Astrocyte (in vitro differentiated cells and primary cell): ENCODE results near the gene PRDM15. TPM values are rescaled to one million over a fixed set of nuclear protein-coding genes. Genes with fewer than 3 reads are reported as not detected.

Experiments used
- DNase-seq: peaks from one replicate; pipeline ENCODE4 v3.0.0-alpha.2; 2010; ENCODE audit warnings: low read depth
- FAIRE-seq: peaks from 2 replicates; lab custom pipeline; 2011; peaks lifted over from hg19 to GRCh38; lab: Jason Lieb, UNC
- H2AFZ ChIP-seq: 2 replicates; pipeline ENCODE4 v1.6.0; 2012; ENCODE audit warnings: low read depth, low read length, inconsistent platforms
- H3K27ac ChIP-seq: 2 replicates; pipeline ENCODE4 v1.5.1; 2011; ENCODE audit warnings: low read depth, low read length, inconsistent platforms
- H3K27me3 ChIP-seq: 2 replicates; pipeline ENCODE4 v1.6.0; 2011; ENCODE audit warnings: low read length, inconsistent platforms; ENCODE audit not compliant: insufficient read depth
- H3K36me3 ChIP-seq: 2 replicates; pipeline ENCODE4 v1.5.1; 2011; ENCODE audit warnings: low read length, inconsistent platforms; ENCODE audit not compliant: insufficient read depth
- H3K4me1 ChIP-seq: 2 replicates; pipeline ENCODE4 v1.5.1; 2011; ENCODE audit warnings: low read length, inconsistent platforms; ENCODE audit not compliant: insufficient read depth
- H3K4me2 ChIP-seq: 2 replicates; pipeline ENCODE4 v1.6.0; 2012; ENCODE audit warnings: low read length, inconsistent platforms
- H3K4me3 ChIP-seq: 2 replicates; pipeline ENCODE4 v1.5.1; 2011; ENCODE audit warnings: low read depth, mild to moderate bottlenecking, low read length, inconsistent platforms; ENCODE audit not compliant: insufficient read depth
- H3K79me2 ChIP-seq: 2 replicates; pipeline ENCODE4 v1.6.0; 2012; ENCODE audit warnings: mild to moderate bottlenecking, low read length, inconsistent platforms; ENCODE audit not compliant: insufficient read depth
- H3K9ac ChIP-seq: 2 replicates; pipeline ENCODE4 v1.6.0; 2012; ENCODE audit warnings: mild to moderate bottlenecking, low read length, inconsistent platforms
- H3K9me3 ChIP-seq: 2 replicates; pipeline ENCODE4 v1.5.1; 2012; ENCODE audit warnings: low read depth, mild to moderate bottlenecking, low read length, inconsistent platforms; ENCODE audit not compliant: insufficient read depth
- H4K20me1 ChIP-seq: 2 replicates; pipeline ENCODE4 v1.6.0; 2012; ENCODE audit warnings: low read length, inconsistent platforms; ENCODE audit not compliant: insufficient read depth
- H3K27ac Mint-ChIP-seq: one replicate; pipeline ENCODE4 v1.8.0; 2021; ENCODE audit warnings: mild to moderate bottlenecking, mixed read lengths; ENCODE audit not compliant: unreplicated experiment
- H3K27me3 Mint-ChIP-seq: one replicate; pipeline ENCODE4 v1.8.0; 2021; ENCODE audit warnings: low read depth, mixed read lengths; ENCODE audit not compliant: unreplicated experiment
- H3K36me3 Mint-ChIP-seq: one replicate; pipeline ENCODE4 v1.8.0; 2021; ENCODE audit warnings: low read depth, mixed read lengths; ENCODE audit not compliant: unreplicated experiment
- H3K4me1 Mint-ChIP-seq: one replicate; pipeline ENCODE4 v1.8.0; 2021; ENCODE audit warnings: low read depth, mixed read lengths; ENCODE audit not compliant: unreplicated experiment
- H3K4me3 Mint-ChIP-seq: one replicate; pipeline ENCODE4 v1.8.0; 2021; ENCODE audit warnings: mild to moderate bottlenecking, moderate library complexity, mixed read lengths; ENCODE audit not compliant: unreplicated experiment
- H3K9me3 Mint-ChIP-seq: one replicate; pipeline ENCODE4 v1.8.0; 2021; ENCODE audit warnings: mild to moderate bottlenecking, mixed read lengths; ENCODE audit not compliant: unreplicated experiment
- CTCF ChIP-seq: IDR thresholded peaks from 2 replicates; pipeline ENCODE4 v1.5.1; 2011; ENCODE audit warnings: low read depth, mild to moderate bottlenecking, inconsistent platforms, low read length, moderate library complexity; ENCODE audit not compliant: insufficient read depth
- EZH2 ChIP-seq: IDR thresholded peaks from 2 replicates; pipeline ENCODE4 v1.6.1; 2012; ENCODE audit warnings: mild to moderate bottlenecking, low read length, inconsistent platforms; ENCODE audit not compliant: insufficient read depth
- total RNA-seq: library from RNA; stranded (reverse); gene quantifications from 2 replicates; pipeline ENCODE4 v1.2.1, GENCODE V29; 2021

Gene PRDM15
- total RNA-seq, 1 donor from 2014 or later: 6.8 TPM

GRCh38 chr21:41770901-41771624 is 108.1 kb downstream of the PRDM15 start:
- no peaks in the 10 kb centered on the region for H4K20me1 ChIP-seq
- Mint-ChIP-seq H3K27me3 (peaks cover 86% of the 10 kb centered on the region), H3K4me3 (no peak overlapping the region), H3K9me3 (peaks cover 15% of the 10 kb centered on the region), H3K4me1 (peaks cover 4% of the 10 kb centered on the region), H3K36me3 (peaks cover 3% of the 10 kb centered on the region), H3K27ac (no peak overlapping the region)
- no peaks in the 10 kb centered on the region for H3K36me3 ChIP-seq
- no peaks in the 10 kb centered on the region for H3K9me3 ChIP-seq
- no peak for DNase-seq
- peaks cover 38% of the 10 kb centered on the region for H3K27me3 ChIP-seq
- TF ChIP-seq CTCF (no peak), EZH2 (no peak)
- peaks cover 21% of the 10 kb centered on the region for H3K4me1 ChIP-seq
- H3K4me2 ChIP-seq: no peak overlapping the region
- H3K27ac ChIP-seq: no peak overlapping the region
- H3K9ac ChIP-seq: no peak overlapping the region
- no peaks in the 10 kb centered on the region for H3K79me2 ChIP-seq
- no peak overlapping the region for H2AFZ ChIP-seq
- FAIRE-seq: no peak
- H3K4me3 ChIP-seq: no peak overlapping the region

- Mint-ChIP-seq H3K27me3 (peaks cover 85% of the 10 kb centered on the region), H3K27ac (no peak overlapping the region), H3K36me3 (peaks cover 3% of the 10 kb centered on the region), H3K9me3 (peaks cover 18% of the 10 kb centered on the region), H3K4me1 (peaks cover 4% of the 10 kb centered on the region), H3K4me3 (no peak overlapping the region)
- no peaks in the 10 kb centered on the region for H3K9me3 ChIP-seq
- H4K20me1 ChIP-seq: peaks cover under 1% of the 10 kb centered on the region
- H3K9ac ChIP-seq: no peak overlapping the region
- DNase-seq (no peak), FAIRE-seq (no peak)
- no peak overlapping the region for H3K4me2 ChIP-seq
- H3K27me3 ChIP-seq: peaks cover 49% of the 10 kb centered on the region
- H3K36me3 ChIP-seq: no peaks in the 10 kb centered on the region
- H3K27ac ChIP-seq: no peak overlapping the region
- H3K79me2 ChIP-seq: peaks cover 3% of the 10 kb centered on the region
- TF ChIP-seq CTCF (no peak), EZH2 (no peak)
- H3K4me1 ChIP-seq: peaks cover 21% of the 10 kb centered on the region
- no peak overlapping the region for H2AFZ ChIP-seq
- H3K4me3 ChIP-seq: no peak overlapping the region
Observed at GRCh38 chr21:41769933-41770332, 109.2 kb downstream of the PRDM15 start.

- peaks cover 21% of the 10 kb centered on the region for H3K4me1 ChIP-seq
- H4K20me1 ChIP-seq: peaks cover 3% of the 10 kb centered on the region
- peaks cover 82% of the 10 kb centered on the region for H3K27me3 Mint-ChIP-seq
- no peaks in the 10 kb centered on the region for H3K9me3 ChIP-seq
- no peaks in the 10 kb centered on the region for H3K36me3 ChIP-seq
- no peak overlapping the region for H3K9ac ChIP-seq
- H3K27ac ChIP-seq: no peak overlapping the region
- no peak overlapping the region for H3K4me3 ChIP-seq
- peaks cover 3% of the 10 kb centered on the region for H3K79me2 ChIP-seq
- H3K4me1 Mint-ChIP-seq: peaks cover 4% of the 10 kb centered on the region
- peaks cover 3% of the 10 kb centered on the region for H3K36me3 Mint-ChIP-seq
- DNase-seq: no peak
- FAIRE-seq: no peak
- H3K27me3 ChIP-seq: peaks cover 48% of the 10 kb centered on the region
- peaks cover 18% of the 10 kb centered on the region for H3K9me3 Mint-ChIP-seq
- H3K4me2 ChIP-seq: no peak overlapping the region
- TF ChIP-seq EZH2 (no peak), CTCF (no peak)
- no peak overlapping the region for H2AFZ ChIP-seq
- H3K27ac Mint-ChIP-seq: no peak overlapping the region
- no peak overlapping the region for H3K4me3 Mint-ChIP-seq
Observed at GRCh38 chr21:41769521-41769920, 109.6 kb downstream of the PRDM15 start.
